NCI-H510A treated with DMSO at 0.1 percent for 48 hours (cell line): ENCODE measurements around the gene SCEL.

Experiments used
- DNase-seq: peaks from one replicate; lab custom pipeline; 2025; lab: John Stamatoyannopoulos, UW

SCEL gene

GRCh38 chr13:77521595-77522367 lies 13.7 kb upstream of the SCEL start:
- DNase-seq: no peak

- no peak for DNase-seq
These were observed 13.1 kb upstream of the SCEL start for GRCh38 chr13:77522444-77522843.

GRCh38 chr13:77523386-77523785 lies 12.1 kb upstream of the SCEL start:
- DNase-seq: no peak

DNA sequence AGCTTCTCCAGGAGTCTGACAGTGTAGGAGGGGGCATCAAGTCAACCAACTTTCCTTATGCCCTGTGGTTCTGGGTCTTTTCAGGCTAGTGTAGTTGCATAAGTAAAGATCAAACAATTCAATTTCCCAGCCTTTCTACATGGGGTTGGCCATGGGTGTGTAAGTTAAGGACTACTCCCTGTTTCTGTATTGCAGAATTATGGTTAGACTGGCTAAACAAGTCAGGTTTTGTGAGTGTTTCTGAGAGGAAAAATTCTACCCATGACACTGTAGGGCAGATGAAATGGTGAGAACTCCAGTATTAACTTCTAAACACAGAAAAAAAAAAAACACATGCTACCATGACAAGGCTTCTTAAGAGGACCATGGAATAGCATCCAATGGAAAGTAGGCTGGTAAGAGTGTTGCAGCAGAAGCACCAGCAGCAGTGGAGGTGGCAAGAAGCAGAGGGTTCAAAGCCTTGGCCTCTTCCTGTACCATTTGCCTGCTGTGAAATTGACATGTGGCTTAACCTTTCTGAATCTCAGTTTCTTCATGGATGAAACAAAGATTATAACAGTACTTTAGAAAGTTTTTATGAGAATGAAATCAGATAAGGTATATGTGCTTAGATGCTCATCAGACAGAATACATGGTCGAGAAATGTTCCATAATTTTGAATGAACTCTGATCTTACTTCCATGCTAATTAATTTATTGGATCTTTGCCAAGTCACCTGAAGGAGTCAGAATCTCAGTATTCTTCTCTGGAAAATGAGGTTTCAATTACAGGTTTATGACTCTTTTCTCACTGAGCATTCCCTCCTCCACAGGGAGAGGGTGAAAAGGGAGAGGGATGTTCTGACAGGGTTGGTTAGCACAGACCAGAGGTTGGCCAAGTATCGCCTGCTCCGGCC lies 11.4 kb upstream of the SCEL start:
- DNase-seq: no peak

DNA sequence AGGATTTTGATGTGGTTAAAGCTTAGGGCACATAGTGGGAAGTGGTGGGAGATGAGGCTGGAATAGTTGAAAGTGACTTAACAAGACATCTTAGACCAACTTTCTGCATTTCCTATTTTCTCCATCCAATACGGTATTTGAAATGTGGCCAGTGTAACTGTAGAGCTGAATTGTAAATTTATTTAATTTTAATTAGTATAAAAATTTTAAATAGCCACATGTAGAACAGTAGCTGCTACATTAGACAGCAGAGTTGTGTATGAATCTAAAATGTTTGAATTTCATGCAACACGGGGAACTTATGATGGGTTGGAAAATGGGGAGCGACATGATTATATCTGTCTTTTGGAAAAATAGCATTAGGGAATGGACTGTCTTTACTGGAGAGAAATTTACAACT lies 7.1 kb upstream of the SCEL start:
- DNase-seq: no peak

GRCh38 chr13:77528834-77529500 lies 6.5 kb upstream of the SCEL start:
- DNase-seq: no peak

- no peak for DNase-seq
These were observed 6.0 kb upstream of the SCEL start for GRCh38 chr13:77529501-77529840.

GRCh38 chr13:77530875-77531274 lies 4.6 kb upstream of the SCEL start:
- no peak for DNase-seq

DNA sequence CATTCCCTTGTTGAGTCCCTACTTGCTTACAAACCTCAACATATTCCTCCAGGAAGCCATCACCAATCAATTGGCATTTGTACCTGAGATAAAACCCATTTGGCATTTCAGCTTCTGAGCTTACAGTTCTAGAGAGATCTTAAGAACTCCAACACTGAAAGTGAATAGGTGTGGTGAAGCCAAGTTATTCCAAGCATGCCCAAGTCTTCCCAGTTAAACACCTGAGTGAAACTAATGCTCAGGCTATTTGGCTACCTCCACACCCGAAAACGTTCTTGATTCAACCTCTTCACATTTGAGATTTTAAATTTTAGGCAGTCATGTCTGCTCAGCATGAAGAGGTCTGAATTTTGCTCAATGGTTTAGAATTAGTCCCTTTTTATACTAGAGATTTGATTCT lies 2.5 kb upstream of the SCEL start:
- DNase-seq: no peak

- DNase-seq: peak; percentile 60
These were observed 1.4 kb upstream of the SCEL start for GRCh38 chr13:77533875-77534788.

DNA sequence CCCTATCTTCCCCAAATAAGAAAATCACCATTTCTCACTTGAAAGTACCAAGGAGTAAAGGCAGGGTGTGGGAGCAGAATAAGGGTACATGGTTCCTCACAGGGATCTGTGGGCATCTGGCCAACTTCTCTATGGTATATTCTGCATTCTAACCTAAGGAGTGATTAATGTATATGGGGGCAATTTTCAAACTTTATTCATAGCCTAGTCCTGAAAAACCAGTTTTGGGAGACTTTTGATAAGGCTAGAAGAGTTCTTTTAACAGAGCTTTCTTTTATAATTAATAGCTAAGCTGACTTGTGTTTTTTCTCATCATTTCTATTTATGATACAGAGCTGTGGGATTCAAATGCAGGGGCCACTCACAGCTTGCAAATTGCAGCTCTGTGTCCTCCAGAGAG lies 852 bp downstream of the SCEL start:
- DNase-seq: no peak

GRCh38 chr13:77537289-77537919 lies 1.9 kb downstream of the SCEL start:
- DNase-seq: no peak

DNA sequence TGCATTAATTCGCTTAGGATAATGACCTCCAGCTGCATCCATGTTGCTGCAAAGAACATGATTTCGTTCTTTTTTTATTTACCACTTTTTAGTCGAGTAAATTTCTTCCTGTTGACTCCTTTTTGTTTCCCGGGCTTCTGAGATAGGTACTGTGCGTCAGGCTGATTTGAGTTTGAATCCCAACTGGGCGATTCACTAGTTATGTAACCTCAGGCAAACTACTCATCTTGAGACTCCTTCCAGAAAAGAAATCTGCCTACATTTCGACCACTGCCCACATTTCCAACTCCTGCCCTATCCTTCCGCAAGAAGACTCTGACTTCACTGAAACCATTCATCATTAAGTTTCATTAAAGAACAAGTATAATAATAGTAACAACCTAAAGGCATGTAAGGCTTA lies 8.2 kb downstream of the SCEL start:
- no peak for DNase-seq

DNA sequence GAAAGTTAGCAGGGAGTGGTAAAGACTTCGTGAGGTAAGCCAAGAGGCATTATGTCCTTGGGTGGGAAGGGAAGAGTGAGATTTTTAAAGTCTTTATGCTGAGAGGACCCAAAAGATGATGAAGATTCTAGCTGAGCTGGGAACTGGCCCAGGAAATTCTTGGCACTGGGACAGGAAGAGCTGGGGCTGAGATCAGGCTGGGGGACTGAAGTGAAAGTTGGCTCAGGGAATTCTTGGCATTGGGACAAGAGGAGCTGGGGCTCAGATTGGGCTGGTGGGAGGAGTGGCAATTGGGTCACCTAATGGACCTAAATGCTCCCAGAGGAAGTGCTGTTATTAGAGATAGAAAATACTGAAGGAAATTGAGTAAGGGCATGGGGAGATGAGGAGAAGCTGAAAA lies 8.8 kb downstream of the SCEL start:
- DNase-seq: no peak

DNA sequence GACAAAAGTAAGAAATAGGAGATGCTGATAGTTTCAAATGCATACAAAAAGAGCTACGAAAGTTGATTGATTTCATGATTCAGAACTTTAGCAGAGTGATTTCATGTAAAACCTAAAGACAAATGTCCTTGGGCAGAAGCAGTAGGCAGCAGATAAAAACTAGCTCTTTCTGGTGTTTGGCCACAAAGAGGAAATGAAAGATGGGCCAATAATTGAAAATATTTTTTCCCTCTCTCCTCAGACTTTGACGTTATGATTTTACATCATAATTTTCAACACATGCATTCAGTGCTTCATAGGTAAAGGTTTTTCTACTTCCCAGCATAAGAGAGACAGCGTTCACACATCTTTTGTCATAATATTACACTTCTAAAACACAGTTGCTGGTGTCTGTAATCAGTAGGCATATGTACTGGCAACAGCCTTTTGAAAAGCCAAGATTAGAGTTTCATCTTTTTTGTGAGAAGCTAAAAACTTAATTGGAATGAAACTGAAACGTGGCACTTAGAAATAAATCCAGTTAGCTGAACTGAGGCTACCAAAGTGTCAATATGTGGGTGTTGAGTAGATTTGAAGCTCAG lies 9.3 kb downstream of the SCEL start:
- no peak for DNase-seq

DNA sequence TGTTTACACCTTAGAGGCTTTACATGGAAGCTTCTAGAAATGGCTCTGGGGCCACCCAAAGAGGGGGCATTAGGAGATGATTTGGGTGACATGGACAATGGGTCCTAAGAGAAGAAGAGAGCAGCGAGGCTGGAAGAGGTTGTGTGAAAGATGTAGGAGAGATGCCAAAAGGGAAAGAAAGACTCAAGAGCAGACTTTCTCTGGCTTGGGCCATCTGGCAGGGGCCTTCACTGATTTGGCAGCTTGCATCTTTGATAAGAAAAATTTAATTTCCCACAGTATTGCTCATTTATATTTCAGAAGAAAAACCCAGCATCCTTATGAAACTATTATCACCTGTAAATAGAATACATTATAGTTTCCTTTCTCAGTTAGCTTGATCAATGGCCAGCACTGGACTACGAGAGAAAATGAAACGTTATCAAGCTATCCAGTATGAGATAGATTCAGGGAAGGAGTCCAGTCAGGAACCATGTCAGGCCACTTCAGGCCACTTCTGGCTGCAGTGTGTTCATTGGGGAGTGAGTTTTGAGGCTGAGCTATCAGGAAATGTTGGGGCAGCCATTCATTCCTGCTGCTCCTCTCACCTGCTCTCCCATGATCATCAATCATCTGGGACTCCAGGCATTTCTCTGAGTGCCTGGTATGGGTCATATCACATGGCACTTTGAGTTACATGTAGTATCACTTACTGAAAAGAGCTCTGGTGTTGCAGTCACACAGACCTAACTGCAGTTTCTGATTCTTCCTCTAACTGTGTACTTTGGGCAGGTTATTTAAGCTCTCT lies 10.3 kb downstream of the SCEL start:
- DNase-seq: peak; percentile 18

- no peak for DNase-seq
These were observed 12.6 kb downstream of the SCEL start for GRCh38 chr13:77548095-77548494.

DNA sequence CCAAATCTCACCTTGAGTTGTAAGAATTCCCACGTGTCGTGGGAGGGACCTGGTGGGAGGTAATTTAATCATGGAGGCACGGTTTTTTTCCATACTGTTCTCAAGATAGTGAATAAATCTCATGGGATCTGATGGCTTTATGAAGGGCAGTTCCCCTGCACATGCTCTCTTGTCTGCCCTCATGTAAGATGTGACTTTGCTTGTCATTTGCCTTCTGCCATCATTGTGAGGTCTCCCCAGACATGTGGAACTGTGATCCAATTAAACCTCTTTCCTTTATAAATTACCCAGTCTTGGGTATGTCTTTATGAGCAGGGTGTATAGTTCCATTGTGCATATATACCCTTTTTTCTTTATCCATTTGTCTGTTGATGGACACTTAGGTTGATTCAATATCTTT lies 13.1 kb downstream of the SCEL start:
- DNase-seq: no peak

DNA sequence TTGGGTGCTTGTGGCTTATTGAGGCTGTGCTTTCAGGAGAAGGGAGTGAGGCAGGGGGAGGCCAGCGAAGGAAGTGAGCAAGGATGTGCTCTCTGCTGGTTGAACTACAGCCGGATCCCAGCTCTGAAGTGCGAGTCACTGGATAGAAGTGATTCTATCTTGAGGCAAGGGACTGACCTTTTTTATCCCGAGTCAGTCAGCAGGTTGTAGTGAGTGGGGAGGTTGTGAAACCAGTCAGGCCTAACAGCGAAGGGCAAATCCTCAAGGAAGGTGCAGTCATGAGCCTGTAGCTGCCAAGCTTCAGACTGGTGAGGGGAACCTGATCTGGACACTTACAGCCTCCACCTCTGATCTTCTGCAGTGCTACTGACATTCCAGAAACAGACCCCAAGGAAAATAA lies 18.6 kb downstream of the SCEL start:
- DNase-seq: no peak

GRCh38 chr13:77555246-77555645 lies 19.7 kb downstream of the SCEL start:
- DNase-seq: no peak
